ENCODE results near the gene RASA3. TPM values are rescaled to one million over a fixed set of nuclear protein-coding genes. Genes with fewer than 3 reads are reported as not detected.

The RASA3 gene
- total RNA-seq, 1 donor from 2014 or later, result 41.1 TPM

GRCh38 chr13:113969311-113969972, 163.0 kb downstream of the RASA3 start:
- H3K27ac Mint-ChIP-seq (ENCODE audit: unreplicated experiment), result no peak overlapping the region

GRCh38 chr13:113968463-113969310, 163.7 kb downstream of the RASA3 start:
- H3K27ac ChIP-seq (ENCODE audit: low read depth, low read length), result no peak overlapping the region
- TF ChIP-seq EZH2 (IDR thresholded peaks at IDR 0.05; ENCODE audit: insufficient read depth, low read length) (no peak), CTCF (IDR thresholded peaks at IDR 0.05; ENCODE audit: insufficient read depth, low read depth, low read length) (no peak)
- H3K27me3 ChIP-seq (ENCODE audit: insufficient read depth, low read length), result no peaks in the 10 kb centered on the region
- Mint-ChIP-seq H3K4me1 (ENCODE audit: low read depth, unreplicated experiment) (no peaks in the 10 kb centered on the region), H3K4me3 (ENCODE audit: unreplicated experiment) (no peak overlapping the region), H3K27me3 (ENCODE audit: low read depth, unreplicated experiment) (no peaks in the 10 kb centered on the region), H3K9me3 (ENCODE audit: unreplicated experiment) (no peaks in the 10 kb centered on the region), H3K36me3 (ENCODE audit: low read depth, unreplicated experiment) (peaks cover 12% of the 10 kb centered on the region), H3K27ac (ENCODE audit: unreplicated experiment) (no peak overlapping the region)
- H3K4me1 ChIP-seq (ENCODE audit: insufficient read depth, low read length), result peaks cover 4% of the 10 kb centered on the region
- H3K79me2 ChIP-seq (ENCODE audit: insufficient read depth, low read length), result no peaks in the 10 kb centered on the region
- no peaks in the 10 kb centered on the region for H3K9me3 ChIP-seq (ENCODE audit: insufficient read depth, low read depth, low read length)
- peaks cover 4% of the 10 kb centered on the region for H3K36me3 ChIP-seq (ENCODE audit: insufficient read depth, low read length)
- no peak overlapping the region for H3K4me2 ChIP-seq (ENCODE audit: low read length)
- no peak overlapping the region for H3K9ac ChIP-seq (ENCODE audit: low read length)
- DNase-seq (ENCODE audit: low read depth) (no peak), FAIRE-seq (no peak)
- H3K4me3 ChIP-seq (ENCODE audit: insufficient read depth, low read depth, low read length), result no peak overlapping the region
- H2AFZ ChIP-seq (ENCODE audit: low read depth, low read length), result no peak overlapping the region
- H4K20me1 ChIP-seq (ENCODE audit: insufficient read depth, low read length), result peaks cover 13% of the 10 kb centered on the region

More at GRCh38 chr13:113969311-113969972, 163.0 kb downstream of the RASA3 start:
- H3K36me3 ChIP-seq (ENCODE audit: insufficient read depth, low read length), result peaks cover 4% of the 10 kb centered on the region
- H3K27me3 ChIP-seq (ENCODE audit: insufficient read depth, low read length), result no peaks in the 10 kb centered on the region
- Mint-ChIP-seq H3K36me3 (ENCODE audit: low read depth, unreplicated experiment) (peaks cover 11% of the 10 kb centered on the region), H3K9me3 (ENCODE audit: unreplicated experiment) (no peaks in the 10 kb centered on the region), H3K4me1 (ENCODE audit: low read depth, unreplicated experiment) (no peaks in the 10 kb centered on the region), H3K4me3 (ENCODE audit: unreplicated experiment) (no peak overlapping the region), H3K27me3 (ENCODE audit: low read depth, unreplicated experiment) (no peaks in the 10 kb centered on the region)
- TF ChIP-seq EZH2 (IDR thresholded peaks at IDR 0.05; ENCODE audit: insufficient read depth, low read length), result no peak
- TF ChIP-seq CTCF (IDR thresholded peaks at IDR 0.05; ENCODE audit: insufficient read depth, low read depth, low read length), result no peak
- no peak overlapping the region for H2AFZ ChIP-seq (ENCODE audit: low read depth, low read length)
- no peak overlapping the region for H3K9ac ChIP-seq (ENCODE audit: low read length)
- no peaks in the 10 kb centered on the region for H3K9me3 ChIP-seq (ENCODE audit: insufficient read depth, low read depth, low read length)
- DNase-seq (ENCODE audit: low read depth), result no peak
- no peak for FAIRE-seq
- H3K79me2 ChIP-seq (ENCODE audit: insufficient read depth, low read length), result no peaks in the 10 kb centered on the region
- no peak overlapping the region for H3K27ac ChIP-seq (ENCODE audit: low read depth, low read length)
- H4K20me1 ChIP-seq (ENCODE audit: insufficient read depth, low read length), result peaks cover 13% of the 10 kb centered on the region
- H3K4me2 ChIP-seq (ENCODE audit: low read length), result no peak overlapping the region
- H3K4me3 ChIP-seq (ENCODE audit: insufficient read depth, low read depth, low read length), result no peak overlapping the region
- H3K4me1 ChIP-seq (ENCODE audit: insufficient read depth, low read length), result peaks cover 4% of the 10 kb centered on the region

Measured in astrocyte (in vitro differentiated cells and primary cell).